Stimulated activated CD8-positive, alpha-beta memory T cell treated with anti-CD3 and anti-CD28 coated beads, Interleukin-7, amount 100 ng/mL, for 1 hour (primary cell): ENCODE results near the gene ATXN7L1.

ENCODE experiments used
- DNase-seq, 2 donors: peaks; one replicate each; pipeline ENCODE4 v3.0.0-alpha.2; 2020; ENCODE audit warnings: low read depth in 2 of 2

ATXN7L1 gene

GRCh38 chr7:105677410-105677730 lies 199.0 kb downstream of the ATXN7L1 start:
- DNase-seq, result no peak

- peak; percentile 23 to 30 for DNase-seq
Measured at GRCh38 chr7:105675934-105676371, 200.4 kb downstream of the ATXN7L1 start.

GRCh38 chr7:105674200-105674920 lies 202.0 kb downstream of the ATXN7L1 start:
- no peak for DNase-seq

GRCh38 chr7:105673367-105674084 lies 202.9 kb downstream of the ATXN7L1 start:
- no peak for DNase-seq

GRCh38 chr7:105672801-105673200 lies 203.6 kb downstream of the ATXN7L1 start:
- no peak for DNase-seq

GRCh38 chr7:105666324-105666723 lies 210.1 kb downstream of the ATXN7L1 start:
- DNase-seq, result no peak

GRCh38 chr7:105665684-105666083 lies 210.7 kb downstream of the ATXN7L1 start:
- no peak for DNase-seq

- DNase-seq, result no peak
Measured at GRCh38 chr7:105664816-105665525, 211.4 kb downstream of the ATXN7L1 start.

GRCh38 chr7:105662998-105663397 lies 213.4 kb downstream of the ATXN7L1 start:
- DNase-seq, result no peak

GRCh38 chr7:105661625-105662024 lies 214.8 kb downstream of the ATXN7L1 start:
- DNase-seq, result no peak

- peak; percentile 28 to 49 for DNase-seq
Measured at GRCh38 chr7:105656922-105657521, 219.4 kb downstream of the ATXN7L1 start.

- DNase-seq, result no peak
Measured at GRCh38 chr7:105655500-105656380, 220.7 kb downstream of the ATXN7L1 start.

GRCh38 chr7:105655067-105655466 lies 221.3 kb downstream of the ATXN7L1 start:
- no peak for DNase-seq

GRCh38 chr7:105654095-105654686 lies 222.2 kb downstream of the ATXN7L1 start:
- no peak for DNase-seq

- DNase-seq, result no peak
Measured at GRCh38 chr7:105653441-105654005, 222.9 kb downstream of the ATXN7L1 start.

GRCh38 chr7:105652359-105652993 lies 223.9 kb downstream of the ATXN7L1 start:
- DNase-seq, result peak; percentile 13 to 39

- DNase-seq, result no peak
Measured at GRCh38 chr7:105651798-105652197, 224.6 kb downstream of the ATXN7L1 start.

GRCh38 chr7:105650382-105650970 lies 225.9 kb downstream of the ATXN7L1 start:
- no peak for DNase-seq

GRCh38 chr7:105649727-105650381 lies 226.5 kb downstream of the ATXN7L1 start:
- no peak for DNase-seq
